NCI-H1930 (cell line): Measurements from ENCODE around the gene CDK12.
A peak's percentile ranks its signal among the peaks of the same experiment; 100 is the strongest.

ENCODE experiments used
- DNase-seq, 2 experiments: peaks; one replicate each; lab custom pipeline; 2025; lab: John Stamatoyannopoulos, UW

Gene CDK12

GRCh38 chr17:39548494-39549225 lies 87.4 kb downstream of the CDK12 start:
- no peak for DNase-seq

GRCh38 chr17:39549747-39550573 lies 88.7 kb downstream of the CDK12 start:
- DNase-seq: no peak

GRCh38 chr17:39551879-39552278 lies 90.6 kb downstream of the CDK12 start:
- no peak for DNase-seq

GRCh38 chr17:39553341-39553945 lies 92.2 kb downstream of the CDK12 start:
- DNase-seq: no peak

GRCh38 chr17:39555368-39555767 lies 94.1 kb downstream of the CDK12 start:
- no peak for DNase-seq

GRCh38 chr17:39556423-39556822 lies 95.1 kb downstream of the CDK12 start:
- no peak for DNase-seq

- DNase-seq: no peak
Observed at GRCh38 chr17:39562395-39562794, 101.1 kb downstream of the CDK12 start.

- no peak for DNase-seq
Observed at GRCh38 chr17:39562976-39563375, 101.7 kb downstream of the CDK12 start.

GRCh38 chr17:39563476-39563875 lies 102.2 kb downstream of the CDK12 start:
- no peak for DNase-seq

- no peak for DNase-seq
Observed at GRCh38 chr17:39564211-39564848, 103.0 kb downstream of the CDK12 start.

GRCh38 chr17:39566094-39566850 lies 105.0 kb downstream of the CDK12 start:
- DNase-seq: no peak

- no peak for DNase-seq
Observed at GRCh38 chr17:39568702-39569101, 107.4 kb downstream of the CDK12 start.

GRCh38 chr17:39569126-39569525 lies 107.8 kb downstream of the CDK12 start:
- DNase-seq: no peak

GRCh38 chr17:39572121-39572520 lies 110.8 kb downstream of the CDK12 start:
- no peak for DNase-seq

- peak; percentile 16 to 46 for DNase-seq
Observed at GRCh38 chr17:39573447-39574298, 112.4 kb downstream of the CDK12 start.

- no peak for DNase-seq
Observed at GRCh38 chr17:39576187-39576586, 114.9 kb downstream of the CDK12 start.

- no peak for DNase-seq
Observed at GRCh38 chr17:39578272-39578671, 117.0 kb downstream of the CDK12 start.

GRCh38 chr17:39579318-39580081 lies 118.2 kb downstream of the CDK12 start:
- no peak for DNase-seq

- DNase-seq: no peak
Observed at GRCh38 chr17:39580082-39580468, 118.8 kb downstream of the CDK12 start.
